ENCODE measurements around the gene BPHL. TPM values are rescaled to one million over a fixed set of nuclear protein-coding genes. Genes with fewer than 3 reads are reported as not detected.

BPHL gene
- total RNA-seq, 1 experiment from 2014 or later, result 48.7 TPM

DNA sequence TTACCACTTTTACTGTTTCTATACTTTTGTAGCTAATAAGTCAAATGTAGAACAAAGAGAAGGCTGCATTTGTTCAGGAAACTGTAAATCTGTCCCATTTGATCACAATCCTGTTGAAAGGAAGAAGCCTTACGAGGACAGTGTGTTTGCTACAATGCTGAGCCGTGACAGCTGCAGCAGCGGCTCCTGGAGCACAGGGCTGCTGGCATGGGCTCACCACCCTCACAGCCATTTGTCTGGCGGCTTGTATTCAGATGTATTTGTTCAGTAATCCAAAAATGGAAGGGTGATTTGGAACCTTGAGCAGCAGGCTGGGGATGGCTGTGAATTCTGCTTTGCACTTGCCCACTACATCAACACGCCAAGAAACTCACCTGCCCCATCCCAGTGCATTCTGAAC is 33.2 kb downstream of the BPHL start:
- Histone ChIP-seq H2BK20ac (ENCODE audit: low read depth, low read length, poor library complexity, severe bottlenecking) (no peak overlapping the region), H2BK15ac (ENCODE audit: low read depth, low read length) (no peak overlapping the region), H3T11ph (ENCODE audit: low read length) (no peak overlapping the region), H4K20me1 (ENCODE audit: control insufficient read depth, insufficient read depth, insufficient read length) (no peaks in the 10 kb centered on the region), H3K23ac (ENCODE audit: insufficient read length, low read depth, low read length) (no peak overlapping the region), H2AK5ac (ENCODE audit: insufficient read length, low read length) (no peak overlapping the region), H3K9me3 (ENCODE audit: control insufficient read depth, low read depth, low read length) (no peaks in the 10 kb centered on the region), H3K23me2 (ENCODE audit: insufficient read length, low read depth, low read length, poor library complexity, severe bottlenecking) (peaks cover 2% of the 10 kb centered on the region), H3K27ac (ENCODE audit: insufficient read length, low read depth, low read length) (no peak overlapping the region), H4K5ac (ENCODE audit: insufficient read length, low read depth, low read length) (no peak overlapping the region), H3K27me3 (ENCODE audit: insufficient read depth, low read length) (no peaks in the 10 kb centered on the region), H3K79me2 (ENCODE audit: insufficient read depth, low read length) (peaks cover under 1% of the 10 kb centered on the region; the same call in 1 of the 2 replicates), H2BK5ac (ENCODE audit: insufficient read length, low read length) (no peak overlapping the region), H4K91ac (ENCODE audit: insufficient read length, low read depth, low read length) (no peak overlapping the region), H3K56ac (ENCODE audit: insufficient read length, low read depth, low read length) (no peak overlapping the region), H2BK120ac (ENCODE audit: low read depth, low read length, poor library complexity, severe bottlenecking) (no peak overlapping the region), H2AFZ (ENCODE audit: low read length) (no peak overlapping the region), H3K4ac (ENCODE audit: low read depth, low read length) (no peak overlapping the region), H3K9ac (ENCODE audit: extremely low read depth, insufficient read length, low read length) (no peak overlapping the region), H3K4me2 (ENCODE audit: insufficient read depth, insufficient read length, low read length) (no peak overlapping the region), H3K14ac (ENCODE audit: insufficient read depth, low read length) (no peak overlapping the region), H3K79me1 (ENCODE audit: insufficient read depth, low read depth, low read length, poor library complexity, severe bottlenecking) (no peaks in the 10 kb centered on the region), H3K18ac (ENCODE audit: insufficient read length, low read depth, low read length) (no peak overlapping the region), H2BK12ac (ENCODE audit: insufficient read length, low read depth, low read length) (no peak overlapping the region), H4K8ac (replicated peaks; ENCODE audit: insufficient read length, low read depth, low read length) (no peak overlapping the region), H3K4me1 (ENCODE audit: insufficient read depth, low read length) (no peaks in the 10 kb centered on the region; the same call in 1 of the 2 replicates)
- Mint-ChIP-seq H3K27ac (peak overlapping the region in 1 of 3 experiments; percentile 26; a peak in 2 of 7 replicates), H3K4me1 (peaks cover 4 to 8% of the 10 kb centered on the region in 2 experiments), H3K36me3 (ENCODE audit: insufficient read depth in 1 of 3, low read depth in 3 of 3) (peaks cover 28 to 67% (median 55%) of the 10 kb centered on the region in 3 experiments), H3K4me3 (no peak overlapping the region), H3K27me3 (ENCODE audit: low read depth) (no peaks in the 10 kb centered on the region), H3K9me3 (peaks cover 0 to under 1% of the 10 kb centered on the region in 2 experiments; a peak in 3 of 5 replicates)
- no CpG with 5 or more reads among the region's 5 CpGs for WGBS (ENCODE audit: extremely low coverage, insufficient read length, low lambda C conversion rate)
- TF ChIP-seq, protein P1, sequence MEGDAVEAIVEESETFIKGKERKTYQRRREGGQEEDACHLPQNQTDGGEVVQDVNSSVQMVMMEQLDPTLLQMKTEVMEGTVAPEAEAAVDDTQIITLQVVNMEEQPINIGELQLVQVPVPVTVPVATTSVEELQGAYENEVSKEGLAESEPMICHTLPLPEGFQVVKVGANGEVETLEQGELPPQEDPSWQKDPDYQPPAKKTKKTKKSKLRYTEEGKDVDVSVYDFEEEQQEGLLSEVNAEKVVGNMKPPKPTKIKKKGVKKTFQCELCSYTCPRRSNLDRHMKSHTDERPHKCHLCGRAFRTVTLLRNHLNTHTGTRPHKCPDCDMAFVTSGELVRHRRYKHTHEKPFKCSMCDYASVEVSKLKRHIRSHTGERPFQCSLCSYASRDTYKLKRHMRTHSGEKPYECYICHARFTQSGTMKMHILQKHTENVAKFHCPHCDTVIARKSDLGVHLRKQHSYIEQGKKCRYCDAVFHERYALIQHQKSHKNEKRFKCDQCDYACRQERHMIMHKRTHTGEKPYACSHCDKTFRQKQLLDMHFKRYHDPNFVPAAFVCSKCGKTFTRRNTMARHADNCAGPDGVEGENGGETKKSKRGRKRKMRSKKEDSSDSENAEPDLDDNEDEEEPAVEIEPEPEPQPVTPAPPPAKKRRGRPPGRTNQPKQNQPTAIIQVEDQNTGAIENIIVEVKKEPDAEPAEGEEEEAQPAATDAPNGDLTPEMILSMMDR (conservative IDR thresholded peaks at IDR 0.05), result no peak
- DNase-seq, result no peak

All from H9 (cell line).